Smooth muscle cell (in vitro differentiated cells): ENCODE data around the gene C16orf95. TPM values are rescaled to one million over a fixed set of nuclear protein-coding genes. Genes with fewer than 3 reads are reported as not detected.
"Not testable (repeated sequence)": the region's sequence is repeated elsewhere in the genome, so short reads cannot be mapped to it uniquely, and the experiment has no call there.

Experiments used
- DNase-seq: peaks from one replicate; lab custom pipeline; 2025; ENCODE audit not compliant: unreplicated experiment; lab: John Stamatoyannopoulos, UW
- H2AFZ ChIP-seq: fragments of 200-600 bp; sonication (generic); 2 replicates; pipeline ENCODE4 v1.6.0; 2016; ENCODE audit warnings: antibody characterized with exemption, low read depth, mild to moderate bottlenecking
- H3F3A ChIP-seq: fragments of 200-600 bp; sonication (generic); 2 replicates; pipeline ENCODE4 v1.6.0; 2017; ENCODE audit warnings: antibody characterized with exemption, low read depth
- H3K27ac ChIP-seq: fragments of 200-600 bp; sonication (generic); 2 replicates; pipeline ENCODE4 v1.5.1; 2016; ENCODE audit warnings: low read depth, mild to moderate bottlenecking
- H3K27me3 ChIP-seq: fragments of 200-600 bp; sonication (generic); 2 replicates; pipeline ENCODE4 v1.6.1; 2016; ENCODE audit warnings: low read depth, mild to moderate bottlenecking
- H3K36me3 ChIP-seq: fragments of 200-600 bp; sonication (generic); 2 replicates; pipeline ENCODE4 v1.5.1; 2016; ENCODE audit warnings: low read depth
- H3K4me1 ChIP-seq: fragments of 200-600 bp; sonication (generic); 2 replicates; pipeline ENCODE4 v1.5.1; 2016; ENCODE audit warnings: low read depth
- H3K4me2 ChIP-seq: fragments of 200-600 bp; sonication (generic); 2 replicates; pipeline ENCODE4 v1.6.0; 2016; ENCODE audit warnings: mild to moderate bottlenecking
- H3K4me3 ChIP-seq: fragments of 200-600 bp; sonication (generic); 2 replicates; pipeline ENCODE4 v1.5.1; 2016; ENCODE audit warnings: mild to moderate bottlenecking
- H3K79me2 ChIP-seq: fragments of 200-600 bp; sonication (generic); 2 replicates; pipeline ENCODE4 v1.6.0; 2016; ENCODE audit warnings: low read depth, mild to moderate bottlenecking
- H3K9ac ChIP-seq: fragments of 200-600 bp; sonication (generic); 2 replicates; pipeline ENCODE4 v1.6.0; 2016; ENCODE audit warnings: low read depth
- H3K9me3 ChIP-seq: fragments of 200-600 bp; sonication (generic); replicated peaks from 2 replicates; pipeline ENCODE4 v1.5.1; 2016; ENCODE audit warnings: low read depth
- H4K20me1 ChIP-seq: fragments of 200-600 bp; sonication (generic); 2 replicates; pipeline ENCODE4 v1.6.0; 2016; ENCODE audit warnings: low read depth
- CTCF ChIP-seq: fragments of 200-600 bp; sonication (generic); IDR thresholded peaks from 2 replicates; pipeline ENCODE4 v1.5.1; 2017; ENCODE audit warnings: borderline replicate concordance, mild to moderate bottlenecking, antibody characterized with exemption; ENCODE audit not compliant: insufficient read depth, poor library complexity, severe bottlenecking
- WGBS: methylation state at CpG from one replicate; pipeline ENCODE4 v1.1.7; 2016; ENCODE audit warnings: low lambda C conversion rate; 5-methylcytosine and 5-hydroxymethylcytosine counted together
- polyA plus RNA-seq: library from polyadenylated mRNA; unstranded; fragments of >200 nt; fragmentation: Nextera tagmentation; extraction: Ambion mirVana; gene quantifications from 2 replicates; pipeline ENCODE4 v1.2.1, GENCODE V29; 2016
- total RNA-seq: library from RNA; depleted of rRNA; stranded (reverse); fragments of >200 nt; gene quantifications from 2 replicates; pipeline ENCODE4 v1.2.3, GENCODE V29; 2014

C16orf95 gene
- total and polyA plus RNA-seq, 2 experiments from 2014 or later, result 7.7 to 8.0 TPM

GRCh38 chr16:87365021-87365713, 48.0 kb upstream of the C16orf95 start:
- Histone ChIP-seq H3K4me2 (no peak overlapping the region), H3K4me1 (no peaks in the 10 kb centered on the region), H3K79me2 (peaks cover 27% of the 10 kb centered on the region), H3F3A (no peaks in the 10 kb centered on the region), H4K20me1 (peaks cover 97% of the 10 kb centered on the region), H3K9ac (no peak overlapping the region), H3K27me3 (no peaks in the 10 kb centered on the region), H3K4me3 (no peak overlapping the region), H3K9me3 (no peaks in the 10 kb centered on the region), H3K27ac (no peak overlapping the region), H2AFZ (no peak overlapping the region), H3K36me3 (no peaks in the 10 kb centered on the region)
- DNase-seq, result no peak
- no peak for TF ChIP-seq CTCF
- WGBS, result 97% methylated on average over 13 of the region's 13 CpGs

GRCh38 chr16:87363771-87364455, 46.7 kb upstream of the C16orf95 start:
- no peak overlapping the region for H2AFZ ChIP-seq
- no peak for DNase-seq
- H3K9ac ChIP-seq, result no peak overlapping the region
- H3K27me3 ChIP-seq, result no peaks in the 10 kb centered on the region
- H3K79me2 ChIP-seq, result peaks cover 15% of the 10 kb centered on the region
- WGBS, result 80% methylated on average over 17 of the region's 17 CpGs
- no peaks in the 10 kb centered on the region for H3F3A ChIP-seq
- peaks cover 87% of the 10 kb centered on the region for H4K20me1 ChIP-seq
- H3K4me3 ChIP-seq, result no peak overlapping the region
- no peaks in the 10 kb centered on the region for H3K36me3 ChIP-seq
- no peak overlapping the region for H3K4me2 ChIP-seq
- no peaks in the 10 kb centered on the region for H3K9me3 ChIP-seq
- no peaks in the 10 kb centered on the region for H3K4me1 ChIP-seq
- no peak for TF ChIP-seq CTCF
- no peak overlapping the region for H3K27ac ChIP-seq

- not testable (repeated sequence) for H2AFZ ChIP-seq, H3K9ac ChIP-seq, H3K4me1 ChIP-seq, H3F3A ChIP-seq, H3K79me2 ChIP-seq, H3K4me3 ChIP-seq, H3K36me3 ChIP-seq, H3K27ac ChIP-seq, H3K4me2 ChIP-seq, H3K27me3 ChIP-seq, DNase-seq, H3K9me3 ChIP-seq
- 96% methylated on average over 13 of the region's 13 CpGs for WGBS
- peaks cover 78% of the 10 kb centered on the region for H4K20me1 ChIP-seq
Observed at GRCh38 chr16:87362828-87363559, 45.8 kb upstream of the C16orf95 start.

- WGBS, result 82% methylated on average over 8 of the region's 8 CpGs
- H3K4me3 ChIP-seq, result no peak overlapping the region
- DNase-seq, result no peak
- no peaks in the 10 kb centered on the region for H3K27me3 ChIP-seq
- no peak overlapping the region for H3K4me2 ChIP-seq
- H3K79me2 ChIP-seq, result peaks cover 2% of the 10 kb centered on the region
- H3K9ac ChIP-seq, result no peak overlapping the region
- TF ChIP-seq CTCF, result no peak
- H4K20me1 ChIP-seq, result peaks cover 69% of the 10 kb centered on the region
- H3F3A ChIP-seq, result no peaks in the 10 kb centered on the region
- H3K27ac ChIP-seq, result no peak overlapping the region
- no peak overlapping the region for H2AFZ ChIP-seq
- no peaks in the 10 kb centered on the region for H3K36me3 ChIP-seq
- no peaks in the 10 kb centered on the region for H3K9me3 ChIP-seq
- H3K4me1 ChIP-seq, result no peaks in the 10 kb centered on the region
Observed at GRCh38 chr16:87361916-87362619, 44.9 kb upstream of the C16orf95 start.
